Stomach (tissue), 4 donors: ENCODE data around the gene KIRREL3.

Source experiments
- CTCF ChIP-seq, 7 experiments: fragments of 450-650 bp in 4 of 7; fragments of 200-600 bp in 3 of 7; sonication (generic) in 3 of 7; IDR thresholded peaks; one replicate each; pipeline ENCODE4 v1.5.1; 2016 to 2019; ENCODE audit warnings: antibody characterized with exemption in 7 of 7, control low read depth in 2 of 7, mild to moderate bottlenecking in 1 of 7
- POLR2A ChIP-seq, 4 donors: fragments of 450-650 bp; IDR thresholded peaks; one replicate each; pipeline ENCODE4 v1.6.1; 2016; ENCODE audit warnings: antibody characterized with exemption in 4 of 4, control low read depth in 2 of 4, mild to moderate bottlenecking in 1 of 4, moderate library complexity in 1 of 4

- TF ChIP-seq POLR2A (IDR thresholded peaks at IDR 0.05) (no peak), CTCF (IDR thresholded peaks at IDR 0.05) (no peak)
These were observed 540.8 kb downstream of the KIRREL3 start for GRCh38 chr11:126459691-126460281.
